GM18951 (cell line): ENCODE results near the gene NAA11.

Experiments
- POLR2A ChIP-seq: IDR thresholded peaks from 4 replicates; pipeline ENCODE4 v1.6.1; 2011; ENCODE audit warnings: mild to moderate bottlenecking; ENCODE audit not compliant: insufficient read length, insufficient read depth; ENCODE audit errors: extremely low read depth
- in situ Hi-C: fragments of 300-500 bp; cut with MboI; formaldehyde crosslinking; loops from one replicate; pipeline ENCODE4 v1.12.0; 2022; ENCODE audit warnings: low sequenced_read_pairs, mixed read lengths, inconsistent platforms; ENCODE audit not compliant: unreplicated experiment

The NAA11 gene

DNA sequence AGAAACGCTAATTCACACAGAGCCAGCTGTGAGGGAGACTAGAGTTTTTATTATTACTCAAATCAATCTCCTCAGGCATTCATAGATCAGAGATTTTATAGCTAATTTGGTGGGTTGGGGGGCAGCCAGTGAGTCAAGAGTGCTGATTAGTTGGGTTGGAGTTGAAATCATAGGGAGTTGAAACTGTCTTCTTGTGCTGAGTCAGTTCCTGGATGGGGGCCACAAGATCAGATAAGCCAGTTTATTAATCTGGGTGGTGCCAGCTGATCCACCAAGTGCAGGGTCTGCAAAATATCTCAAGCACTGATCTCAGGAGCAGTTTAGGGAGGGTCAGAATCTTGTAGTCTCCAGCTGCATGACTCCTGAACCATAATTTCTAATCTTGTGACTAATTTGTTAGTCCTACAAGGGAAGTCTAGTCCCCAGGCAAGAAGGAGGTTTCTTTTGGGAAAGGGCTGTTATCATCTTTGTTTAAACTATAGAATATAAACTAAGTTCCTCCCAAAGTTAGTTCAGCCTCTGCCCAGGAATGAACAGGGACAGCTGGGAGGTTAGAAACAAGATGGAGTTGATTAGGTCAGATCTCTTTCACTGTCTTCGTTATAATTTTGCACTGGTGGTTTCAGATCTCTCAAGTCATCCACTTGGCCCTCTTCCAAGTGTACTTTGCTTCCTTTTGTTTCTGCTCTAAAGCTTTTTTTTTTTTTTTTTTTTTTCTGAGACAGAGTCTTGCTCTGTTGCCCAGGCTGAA, 5.4 kb upstream of the NAA11 start:
- TF ChIP-seq POLR2A = no peak
- in situ Hi-C loops = no loop called here

DNA sequence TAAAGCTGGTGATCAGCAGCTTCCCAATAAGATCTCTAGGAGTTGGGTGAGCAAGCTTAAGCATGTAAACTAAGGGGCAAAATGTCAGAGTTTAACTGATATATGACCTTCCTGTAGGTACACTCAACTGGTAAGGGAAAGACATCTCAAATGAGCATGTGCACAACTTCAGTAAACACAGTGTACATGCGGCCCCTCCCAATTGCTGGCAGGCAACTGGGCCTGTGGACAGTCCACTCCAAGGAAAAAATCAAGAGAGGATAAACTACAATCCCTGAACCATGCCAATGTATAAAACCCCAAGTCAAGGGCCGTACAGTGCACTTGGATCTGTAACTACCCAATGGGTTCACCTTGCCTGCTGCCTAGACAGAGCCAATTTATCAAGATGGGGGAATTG, 4.9 kb upstream of the NAA11 start:
- TF ChIP-seq POLR2A = no peak
- in situ Hi-C loops = no loop called here

DNA sequence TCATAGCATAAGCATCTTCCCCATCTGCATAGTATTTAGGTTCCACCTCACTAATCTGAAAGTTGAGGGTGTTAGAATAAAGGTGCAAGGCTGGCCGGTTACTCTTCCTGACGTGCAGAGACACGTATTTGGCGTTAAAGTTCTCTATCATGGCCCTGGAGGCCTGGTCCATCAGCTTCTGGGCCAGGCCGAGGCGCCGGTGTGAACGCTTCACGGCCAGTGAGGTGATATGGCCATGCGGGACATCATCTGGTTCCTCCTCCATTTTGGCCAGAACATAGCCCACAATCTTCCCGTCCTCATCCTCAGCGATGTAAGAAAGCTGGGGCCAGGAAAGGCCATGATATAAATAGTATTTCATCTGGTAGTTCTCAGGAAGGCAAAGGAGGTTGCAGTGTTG, 425 bp downstream of the NAA11 start:
- in situ Hi-C loops = no loop called here

DNA sequence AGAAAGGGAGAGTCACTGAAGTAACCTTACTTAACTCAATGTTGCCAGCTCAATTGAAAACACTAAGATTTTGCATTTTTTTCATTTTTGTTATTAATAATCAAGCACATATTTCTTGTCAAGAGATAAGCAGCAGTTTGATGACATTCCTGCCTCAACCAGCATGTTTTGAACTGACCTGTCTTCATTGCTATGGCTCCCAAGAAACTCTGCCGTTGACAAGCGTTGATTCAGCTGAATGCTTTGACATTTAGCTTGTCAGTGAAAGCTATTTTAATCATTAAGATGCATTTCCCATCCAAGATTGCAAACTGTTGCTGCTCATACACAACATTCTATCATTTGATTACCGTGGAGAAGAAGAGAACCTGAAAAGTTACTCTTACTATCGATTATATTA, 5.9 kb downstream of the NAA11 start:
- in situ Hi-C loops = no loop called here
- no peak for TF ChIP-seq POLR2A

More for the DNA sequence above, 425 bp downstream of the NAA11 start:
- no peak for TF ChIP-seq POLR2A

DNA sequence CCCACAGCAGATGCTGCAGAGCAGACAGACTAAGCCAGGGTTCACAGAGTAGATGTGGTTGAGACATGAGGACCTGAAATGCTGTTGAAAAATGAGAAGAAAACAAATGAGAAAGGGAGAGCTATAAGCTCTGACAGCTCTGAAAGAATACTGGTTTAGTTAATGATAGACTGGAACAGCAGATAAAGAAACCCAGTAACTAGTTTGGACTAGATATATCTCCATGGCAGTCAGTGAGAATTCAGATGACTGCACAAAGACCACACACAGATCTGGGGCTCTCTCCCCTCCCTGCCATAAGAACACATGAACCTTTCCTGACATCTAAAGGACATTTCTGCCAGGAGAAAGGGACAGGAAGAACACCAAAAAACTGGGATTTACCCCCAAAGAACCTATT, 8.2 kb downstream of the NAA11 start:
- in situ Hi-C loops = no loop called here
- TF ChIP-seq POLR2A = no peak

DNA sequence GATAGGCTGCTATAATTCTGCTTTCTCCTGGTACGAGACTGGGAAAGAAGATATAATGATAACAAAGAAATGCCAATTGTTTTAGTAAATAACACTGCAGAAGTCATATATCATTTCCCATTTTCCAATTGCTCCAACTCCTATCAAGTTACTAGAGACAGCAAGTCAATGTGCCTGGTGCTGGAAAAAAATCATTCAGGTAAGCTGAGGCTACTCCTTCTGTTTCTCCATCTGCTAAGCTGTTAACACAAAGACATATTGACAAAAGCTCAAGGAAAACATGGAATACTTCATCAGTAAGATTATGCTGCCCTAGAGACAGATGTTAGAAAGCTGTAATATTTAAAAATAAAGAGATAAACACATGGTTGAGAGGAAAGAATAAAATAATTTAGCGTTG, 10.0 kb downstream of the NAA11 start:
- in situ Hi-C loops = no loop called here
- TF ChIP-seq POLR2A = no peak

DNA sequence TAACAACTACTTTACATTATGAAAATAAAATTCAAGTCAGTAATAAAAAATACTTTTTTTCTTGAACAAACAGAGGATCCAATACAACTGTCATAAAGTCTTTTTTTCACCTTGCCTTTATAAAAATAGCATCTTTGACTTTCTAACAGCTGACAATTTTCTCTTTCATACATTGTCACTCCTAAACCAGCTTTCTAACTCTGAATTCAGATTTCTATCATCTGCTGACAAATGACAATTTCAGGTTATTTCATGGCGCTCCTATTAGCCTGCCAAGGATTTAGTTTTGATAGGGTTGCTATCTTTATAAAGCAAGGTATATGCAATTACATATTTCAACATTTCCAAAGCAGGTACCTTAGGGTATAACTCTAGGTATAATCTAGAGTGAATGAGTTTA, 14.6 kb downstream of the NAA11 start:
- TF ChIP-seq POLR2A = no peak
- in situ Hi-C loops = no loop called here

DNA sequence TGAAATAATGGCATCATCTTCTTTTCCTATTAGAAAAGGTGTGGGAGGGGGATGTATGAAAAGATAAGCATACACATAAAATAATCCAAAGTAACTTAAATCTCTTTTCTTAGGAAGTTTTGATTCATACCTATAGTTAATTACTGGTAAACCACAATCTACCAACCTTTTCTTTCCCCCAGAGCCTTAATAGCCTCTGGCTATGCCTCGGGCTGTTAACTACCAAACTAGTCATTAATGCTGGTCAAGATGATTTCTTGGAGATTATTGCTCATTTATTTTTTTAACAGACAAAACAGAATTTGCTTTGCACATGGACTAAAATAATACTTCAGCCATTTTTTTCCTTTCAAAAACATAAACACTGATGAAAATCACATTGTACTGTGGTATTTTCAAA, 16.9 kb downstream of the NAA11 start:
- TF ChIP-seq POLR2A = no peak
- in situ Hi-C loops = no loop called here

DNA sequence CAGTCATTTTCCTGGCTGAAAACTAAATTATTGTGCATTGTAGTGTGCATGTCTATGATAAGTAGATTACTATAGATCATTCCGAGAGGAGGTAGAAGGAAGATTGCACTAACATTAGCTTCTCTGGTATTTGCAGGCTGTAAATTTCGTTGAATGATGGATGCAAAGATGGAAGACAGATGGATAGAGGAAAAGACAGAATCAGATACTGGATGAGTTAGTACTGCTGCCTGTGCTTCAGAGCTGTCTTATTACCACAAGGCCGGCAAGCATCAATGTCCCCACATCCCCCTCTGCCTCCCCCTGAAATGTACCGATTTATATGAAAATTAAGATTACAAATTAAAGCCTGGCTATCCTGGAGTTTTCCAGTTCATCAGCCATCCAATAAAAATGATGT, 17.7 kb downstream of the NAA11 start:
- no peak for TF ChIP-seq POLR2A
- in situ Hi-C loops = no loop called here

DNA sequence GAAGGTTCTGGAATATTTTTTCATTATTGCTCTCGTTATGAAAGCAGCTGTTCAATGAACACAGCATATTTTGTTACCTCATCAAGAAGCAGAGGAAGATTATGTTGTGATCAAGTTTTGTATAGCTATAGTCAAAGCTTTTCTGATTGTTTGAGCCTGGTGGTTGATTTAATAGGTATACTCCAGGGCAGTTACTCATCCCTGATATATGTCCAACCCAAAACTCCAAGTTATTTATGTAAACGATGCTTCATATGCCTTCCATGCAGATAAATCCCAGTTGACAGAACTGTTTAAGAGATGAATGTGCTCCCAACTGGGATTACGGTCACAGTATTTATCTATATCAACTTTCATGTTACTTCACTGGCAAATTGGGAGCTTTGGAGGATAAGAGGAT, 19.1 kb downstream of the NAA11 start:
- TF ChIP-seq POLR2A = no peak

DNA sequence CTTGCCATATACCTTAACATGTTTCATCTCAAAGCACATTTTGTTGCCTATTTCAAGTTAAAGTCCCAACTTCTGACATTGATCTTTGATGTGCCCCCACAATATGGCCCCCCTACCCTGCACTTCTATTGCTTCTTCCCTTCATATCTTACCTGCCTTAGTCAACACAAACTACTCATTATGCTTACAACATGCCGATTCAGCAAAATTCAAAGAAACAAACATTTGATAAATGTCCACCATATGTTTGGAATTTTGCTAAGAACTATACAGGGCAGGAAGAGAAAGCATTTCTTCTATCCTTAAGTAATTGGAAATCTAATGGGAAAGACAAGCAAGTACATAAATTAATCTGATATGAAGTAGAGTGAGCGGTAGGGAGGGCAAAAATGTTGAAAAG, 25.6 kb downstream of the NAA11 start:
- no peak for TF ChIP-seq POLR2A
- in situ Hi-C loops = no loop called here

More for the DNA sequence above, 19.1 kb downstream of the NAA11 start:
- in situ Hi-C loops = no loop called here

DNA sequence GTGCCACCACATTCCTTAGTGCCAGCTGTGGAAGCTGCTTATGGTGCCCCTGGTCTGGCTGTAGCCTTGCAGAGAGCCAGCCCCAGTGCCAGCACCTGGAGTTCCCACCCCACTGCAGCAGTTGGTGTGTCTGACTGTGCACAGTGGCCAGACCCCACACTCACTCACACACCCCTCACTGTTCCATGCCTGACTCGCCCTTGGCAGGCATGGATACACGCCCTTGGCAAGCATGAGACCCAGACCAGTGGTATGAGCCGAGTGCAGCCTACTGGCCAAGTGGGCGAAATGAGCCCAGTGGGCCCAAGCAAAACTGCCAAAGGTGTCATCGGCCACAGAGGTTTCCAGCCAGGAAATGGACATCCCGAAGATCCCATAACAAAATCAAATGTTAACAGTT, 27.4 kb downstream of the NAA11 start:
- no peak for TF ChIP-seq POLR2A
- in situ Hi-C loops = no loop called here

DNA sequence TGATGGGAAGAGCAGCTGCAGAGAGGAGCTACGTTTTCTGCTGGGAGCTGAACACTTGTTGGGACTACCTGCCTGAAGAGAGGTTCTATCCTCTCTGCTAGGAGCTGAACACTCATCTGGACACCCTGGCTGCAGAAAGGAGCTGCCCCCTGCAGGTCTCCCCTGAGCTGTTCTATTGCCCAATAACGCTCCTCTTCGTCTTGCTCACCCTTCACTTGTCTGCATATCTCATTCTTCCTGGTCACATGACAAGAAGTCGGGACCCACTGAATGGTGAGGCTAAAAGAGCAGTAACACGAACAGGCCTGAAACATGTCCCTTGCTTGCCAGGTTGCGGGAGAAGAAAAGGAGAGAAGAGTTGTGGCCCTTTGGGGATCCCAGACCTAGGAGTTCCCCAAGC, 27.8 kb downstream of the NAA11 start:
- in situ Hi-C loops = no loop called here

DNA sequence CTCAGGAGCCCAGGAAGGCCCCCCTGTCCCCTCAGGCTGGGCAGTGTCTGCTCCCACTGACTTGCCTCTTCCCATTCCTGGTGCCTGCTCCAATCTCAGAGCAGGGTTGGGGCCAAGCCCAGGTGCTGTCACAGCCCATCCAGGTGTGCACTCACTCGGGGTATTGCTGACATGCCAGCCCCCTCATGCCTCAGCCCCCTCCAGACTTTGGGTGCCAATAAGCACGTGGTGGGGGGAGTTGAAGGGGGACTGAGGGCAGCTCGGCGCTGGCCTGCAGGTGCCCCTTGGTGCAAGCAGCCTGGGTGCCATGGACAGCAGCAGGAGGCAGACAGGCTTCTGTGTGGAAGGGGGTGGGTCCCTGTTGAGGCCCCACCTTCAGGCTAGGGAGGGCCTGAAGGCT, 28.4 kb downstream of the NAA11 start:
- in situ Hi-C loops = no loop called here

More for the DNA sequence above, 27.8 kb downstream of the NAA11 start:
- TF ChIP-seq POLR2A = no peak

More for the DNA sequence above, 28.4 kb downstream of the NAA11 start:
- no peak for TF ChIP-seq POLR2A
